ENCODE results near the gene CLEC4E.
"Not testable (repeated sequence)": the region's sequence is repeated elsewhere in the genome, so short reads cannot be mapped to it uniquely, and the experiment has no call there.

CLEC4E gene

DNA sequence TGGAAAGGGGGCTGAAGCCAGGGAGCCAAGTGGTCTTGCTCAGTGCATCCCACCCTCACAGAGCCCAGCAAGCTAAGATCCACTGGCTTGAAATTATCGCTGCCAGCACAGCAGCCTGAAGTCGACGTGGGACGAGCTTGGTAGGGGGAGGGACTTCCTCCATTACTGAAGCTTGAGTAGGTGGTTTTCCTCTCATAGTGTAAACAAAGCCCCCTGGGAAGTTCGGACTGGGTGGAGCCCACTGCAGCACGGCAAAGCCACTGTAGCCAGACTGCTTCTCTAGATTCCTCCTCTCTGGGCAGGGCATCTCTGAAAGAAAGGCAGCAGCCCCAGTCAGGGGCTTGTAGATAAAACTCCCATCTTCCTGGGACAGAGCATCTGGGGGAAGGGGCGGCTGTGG is 44.6 kb downstream of the CLEC4E start:
- H3K36me3 ChIP-seq (ENCODE audit: control insufficient read depth, low read depth, low read length), result not testable (repeated sequence)

DNA sequence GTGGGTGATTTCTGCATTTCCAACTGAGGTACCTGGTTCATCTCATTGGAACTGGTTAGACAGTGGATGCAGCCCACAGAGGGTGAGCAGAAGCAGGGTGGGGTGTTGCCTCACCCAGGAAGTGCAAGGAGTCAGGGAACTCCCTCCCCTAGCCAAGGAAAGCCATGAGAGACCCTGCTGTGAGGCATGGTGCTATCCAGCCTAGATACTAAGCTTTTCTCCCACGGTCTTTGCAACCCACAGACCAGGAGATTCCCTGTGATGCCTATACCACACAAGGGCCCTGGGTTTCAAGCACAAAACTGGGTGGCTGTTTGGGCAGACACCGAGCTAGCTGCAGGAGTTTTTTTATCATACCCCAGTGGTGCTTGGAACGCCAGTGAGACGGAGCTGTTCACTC is 45.0 kb downstream of the CLEC4E start:
- H3K9me3 ChIP-seq (ENCODE audit: control insufficient read depth, low read depth, low read length); H3K27ac ChIP-seq (ENCODE audit: low read length); H3K27me3 ChIP-seq (ENCODE audit: control insufficient read depth, insufficient read depth, low read length); H3K36me3 ChIP-seq (ENCODE audit: control insufficient read depth, low read depth, low read length); H3K9ac ChIP-seq (ENCODE audit: low read length); H3K4me3 ChIP-seq (ENCODE audit: low read length): not testable (repeated sequence)
- H3K4me1 ChIP-seq (ENCODE audit: control insufficient read depth, low read depth, low read length), result peaks cover 16% of the 10 kb centered on the region

More for the DNA sequence above, 44.6 kb downstream of the CLEC4E start:
- peaks cover 16% of the 10 kb centered on the region for H3K4me1 ChIP-seq (ENCODE audit: control insufficient read depth, low read depth, low read length)
- not testable (repeated sequence) for H3K9me3 ChIP-seq (ENCODE audit: control insufficient read depth, low read depth, low read length); H3K9ac ChIP-seq (ENCODE audit: low read length); H3K4me3 ChIP-seq (ENCODE audit: low read length); H3K27me3 ChIP-seq (ENCODE audit: control insufficient read depth, insufficient read depth, low read length); H3K27ac ChIP-seq (ENCODE audit: low read length)

DNA sequence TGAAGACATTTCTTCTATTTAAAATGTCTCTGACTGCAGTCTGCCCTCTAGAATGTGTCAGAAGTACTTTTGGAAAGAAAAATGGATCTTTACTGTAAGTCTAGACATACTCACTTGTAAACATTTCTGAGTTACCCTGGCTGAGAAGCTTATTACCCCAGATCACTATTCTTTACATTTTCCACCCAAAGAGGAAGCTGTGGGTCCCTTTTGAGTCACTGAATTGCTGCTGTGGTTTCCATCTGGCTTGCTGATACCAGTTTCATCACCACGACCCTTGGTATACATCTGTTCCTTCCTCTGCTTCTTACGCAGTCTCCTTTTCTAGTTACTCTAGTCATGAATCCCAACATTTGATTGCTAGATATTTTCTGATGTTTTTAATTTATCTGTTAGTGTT is 47.6 kb downstream of the CLEC4E start:
- H3K4me1 ChIP-seq (ENCODE audit: control insufficient read depth, low read depth, low read length), result peaks cover 8% of the 10 kb centered on the region
- no peaks in the 10 kb centered on the region for H3K36me3 ChIP-seq (ENCODE audit: control insufficient read depth, low read depth, low read length)
- no peaks in the 10 kb centered on the region for H3K9me3 ChIP-seq (ENCODE audit: control insufficient read depth, low read depth, low read length)
- no peak overlapping the region for H3K27ac ChIP-seq (ENCODE audit: low read length)
- no peak overlapping the region for H3K4me3 ChIP-seq (ENCODE audit: low read length)
- no peaks in the 10 kb centered on the region for H3K27me3 ChIP-seq (ENCODE audit: control insufficient read depth, insufficient read depth, low read length)
- no peak overlapping the region for H3K9ac ChIP-seq (ENCODE audit: low read length)

DNA sequence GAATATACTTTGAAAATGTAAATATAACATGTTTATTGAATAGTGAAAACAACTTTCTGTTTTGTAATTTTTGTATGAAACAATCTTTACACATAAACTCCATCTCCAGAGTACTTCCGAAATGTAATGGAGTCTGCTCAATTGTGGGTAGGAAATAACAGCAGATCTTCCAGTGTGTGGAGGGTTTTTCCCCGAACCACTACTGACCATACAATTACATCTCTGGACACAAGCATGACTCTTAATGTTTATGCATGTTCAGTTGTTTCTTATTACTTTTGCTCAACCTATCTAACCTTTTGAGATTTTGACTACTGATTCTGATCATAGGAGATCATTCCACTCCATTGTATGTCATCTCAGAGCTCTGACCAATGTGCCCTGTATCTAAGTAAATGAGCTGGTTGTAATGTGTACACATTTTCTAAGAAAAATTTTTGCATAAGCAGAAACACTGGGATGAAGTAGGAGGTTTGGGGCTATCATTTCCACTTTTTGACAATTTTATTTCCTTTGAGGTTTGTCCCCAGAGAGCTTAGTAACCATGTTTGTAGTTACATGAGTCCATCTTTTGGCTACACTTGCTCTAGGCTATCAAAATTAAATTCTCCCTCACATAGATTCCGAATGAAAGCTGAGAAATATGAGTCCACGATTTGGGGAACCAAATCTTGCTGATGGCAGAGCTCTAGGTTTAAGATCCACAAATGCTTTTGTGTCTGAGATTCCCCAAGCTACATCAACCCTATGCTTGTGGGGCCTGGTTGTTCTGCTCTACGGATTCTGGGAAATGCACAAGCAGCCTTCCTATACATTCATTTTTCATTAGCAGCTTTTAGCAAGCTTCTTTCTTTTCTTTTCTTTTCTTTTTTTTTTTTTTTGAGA is 48.8 kb downstream of the CLEC4E start:
- Histone ChIP-seq H3K9me3 (ENCODE audit: control insufficient read depth, low read depth, low read length) (no peaks in the 10 kb centered on the region), H3K27me3 (ENCODE audit: control insufficient read depth, insufficient read depth, low read length) (no peaks in the 10 kb centered on the region), H3K9ac (ENCODE audit: low read length) (no peak overlapping the region), H3K4me1 (ENCODE audit: control insufficient read depth, low read depth, low read length) (peaks cover 8% of the 10 kb centered on the region), H3K27ac (ENCODE audit: low read length) (no peak overlapping the region), H3K36me3 (ENCODE audit: control insufficient read depth, low read depth, low read length) (no peaks in the 10 kb centered on the region), H3K4me3 (ENCODE audit: low read length) (no peak overlapping the region)

All from iPS-18a (cell line).